HG03469 (cell line): ENCODE data around the gene GRAMD1A.
"Not testable (repeated sequence)": the region's sequence is repeated elsewhere in the genome, so short reads cannot be mapped to it uniquely, and the experiment has no call there.

Source experiments
- ATAC-seq: cut with Tn5 transposase; IDR thresholded peaks from one replicate; pipeline ENCODE4 v1.9.1; 2021; ENCODE audit warnings: mild to moderate bottlenecking, moderate library complexity, moderate number of reproducible peaks; ENCODE audit not compliant: unreplicated experiment

GRAMD1A gene

GRCh38 chr19:35034005-35034502 lies 33.9 kb downstream of the GRAMD1A start:
- no peak for ATAC-seq

- ATAC-seq: no peak
Measured at GRCh38 chr19:35034588-35035382, 34.7 kb downstream of the GRAMD1A start.

DNA sequence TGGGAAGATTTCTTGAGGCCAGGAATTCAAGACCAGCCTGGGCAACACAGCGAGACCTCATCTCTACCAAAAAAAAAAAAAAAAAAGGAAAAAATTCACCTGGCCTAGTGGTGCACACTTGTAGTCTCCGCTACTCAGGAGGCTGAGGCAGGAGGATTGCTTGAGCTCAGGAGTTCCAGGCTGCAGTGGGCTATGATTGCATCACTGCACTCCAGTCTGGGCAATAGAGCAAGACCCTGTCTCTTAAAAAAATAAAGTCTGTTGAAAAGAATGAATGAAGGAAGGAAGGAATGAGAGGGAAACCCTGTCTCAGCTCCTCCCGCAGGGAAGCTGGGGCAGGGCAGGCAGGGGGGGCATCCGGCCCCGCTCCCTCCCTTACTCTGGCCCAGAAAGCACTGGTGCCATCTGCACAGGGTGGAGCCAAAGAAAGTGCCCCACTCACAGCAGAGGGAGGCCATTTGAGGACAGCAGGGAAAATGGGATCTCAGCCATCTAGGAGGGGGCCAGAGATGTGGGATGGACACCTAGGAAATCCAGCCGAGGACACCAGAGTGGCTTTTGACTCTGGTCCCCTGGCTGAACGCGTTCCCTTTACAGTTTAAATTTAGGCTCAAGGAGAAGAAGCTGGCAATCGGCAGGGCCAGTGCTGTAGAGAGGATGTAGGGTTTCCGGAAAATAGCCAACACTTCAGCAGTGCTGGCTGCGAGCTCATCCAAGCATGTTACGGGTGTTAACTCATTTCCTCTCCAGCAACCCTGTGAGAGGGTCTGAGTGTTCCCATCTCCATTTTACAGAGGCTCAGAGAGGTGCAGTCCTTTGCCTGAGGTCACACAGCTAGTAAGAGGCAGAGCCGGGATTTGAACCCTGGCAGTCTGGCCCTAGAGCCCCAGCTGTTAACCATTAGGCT lies 37.8 kb downstream of the GRAMD1A start:
- peak; percentile 48 for ATAC-seq

DNA sequence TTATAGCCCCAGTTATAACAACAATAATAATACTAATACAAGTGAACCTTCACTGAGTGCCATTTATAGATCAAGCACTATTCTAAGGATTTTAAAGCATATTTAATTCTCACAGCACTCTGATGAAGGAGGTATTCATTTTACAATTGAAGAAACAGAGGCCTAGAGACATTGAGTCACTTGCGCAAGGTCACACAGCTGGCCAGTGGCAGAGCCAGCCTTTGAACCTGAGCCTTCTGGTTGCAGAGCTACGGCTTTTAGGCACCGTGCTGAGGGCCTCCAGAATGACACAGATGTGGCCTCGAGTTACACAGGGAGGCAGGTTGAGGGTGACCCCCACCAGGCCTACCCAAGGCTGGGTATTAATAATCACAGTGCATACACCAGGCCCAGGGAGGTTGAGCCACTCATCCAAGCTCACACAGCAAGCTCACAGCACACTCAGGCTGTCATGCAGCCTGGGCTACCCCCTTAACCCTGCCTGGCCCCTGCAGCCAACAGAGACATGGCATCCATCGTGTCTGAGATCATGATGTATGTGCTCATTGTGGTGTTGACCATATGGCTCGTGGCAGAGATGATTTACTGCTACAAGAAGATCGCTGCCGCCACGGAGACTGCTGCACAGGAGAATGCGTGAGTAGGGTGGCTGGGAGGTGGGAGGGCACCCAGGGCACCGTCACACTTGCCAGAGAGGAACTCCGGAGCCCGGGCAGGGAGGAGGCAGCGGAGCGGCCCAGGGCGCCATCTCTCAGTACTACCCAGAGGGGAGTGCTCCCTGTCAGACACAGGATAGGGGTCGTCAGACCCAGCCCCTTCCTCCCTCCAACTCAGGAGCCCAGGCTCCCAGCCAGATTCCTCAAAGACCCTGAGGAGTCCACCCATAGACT lies 38.7 kb downstream of the GRAMD1A start:
- ATAC-seq: no peak

GRCh38 chr19:35039881-35040825 lies 40.0 kb downstream of the GRAMD1A start:
- no peak for ATAC-seq

GRCh38 chr19:35040826-35041547 lies 40.9 kb downstream of the GRAMD1A start:
- ATAC-seq: no peak

DNA sequence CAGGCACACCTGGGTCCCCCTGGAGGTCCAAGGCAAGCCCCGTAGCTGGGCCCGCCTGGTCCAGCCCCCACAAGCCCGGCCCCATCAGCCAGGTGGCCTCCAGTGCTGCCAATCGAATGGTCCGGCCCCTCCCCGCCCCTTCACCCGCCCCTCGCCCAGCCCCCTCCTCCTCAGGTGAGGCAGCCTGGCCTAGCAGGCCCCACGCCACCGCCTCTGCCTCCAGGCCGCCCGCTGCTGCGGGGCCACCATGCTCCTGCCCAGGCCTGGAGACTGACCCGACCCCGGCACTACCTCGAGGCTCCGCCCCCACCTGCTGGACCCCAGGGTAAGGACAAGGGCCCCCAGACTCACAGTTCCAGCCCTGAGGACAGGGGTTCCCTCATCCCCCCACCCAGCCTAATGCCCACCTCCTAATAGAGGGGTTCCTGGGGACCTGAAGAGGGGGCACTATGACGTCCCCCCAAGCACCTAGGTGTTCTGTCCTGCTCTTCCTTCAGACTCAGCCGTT lies 41.5 kb downstream of the GRAMD1A start, which contains the start of gene HPN:
TSS of gene HPN (plus strand) at position 174 of the 508 bp plus-strand sequence. CDS start 786 bp downstream, outside the sequence.
- no peak for ATAC-seq

GRCh38 chr19:35042056-35042730 lies 42.1 kb downstream of the GRAMD1A start:
- no peak for ATAC-seq

DNA sequence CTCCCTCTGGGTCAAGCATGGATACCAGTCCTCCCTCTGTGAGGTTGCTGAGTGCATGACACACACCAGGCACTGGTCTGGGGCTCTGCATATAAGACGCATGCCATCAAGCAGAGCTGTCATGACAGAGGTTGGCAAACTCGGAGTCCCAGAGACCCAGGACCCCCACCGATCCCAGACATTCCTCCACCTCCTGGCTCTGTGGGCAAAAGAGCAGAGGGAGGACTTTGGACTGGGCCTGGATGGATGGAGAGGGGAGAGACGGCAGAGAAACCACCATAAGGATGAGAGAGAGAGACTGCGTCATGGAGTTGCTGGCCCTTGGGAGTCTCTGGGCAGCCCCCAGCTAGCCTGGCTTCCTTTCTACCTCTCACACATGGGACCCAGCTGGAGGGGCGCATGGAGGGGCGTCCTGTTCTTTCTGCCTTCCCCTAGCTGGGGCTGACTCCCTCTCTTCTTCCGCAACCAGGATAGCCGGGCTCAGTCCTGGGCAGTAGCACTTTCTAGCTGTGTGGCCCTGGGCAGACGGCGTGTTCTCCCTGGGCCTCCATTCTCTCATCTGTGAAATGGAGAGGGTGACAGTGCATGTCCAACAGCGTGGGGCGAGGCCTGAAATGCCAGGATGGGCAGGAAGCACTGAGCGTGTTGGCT lies 43.0 kb downstream of the GRAMD1A start:
- no peak for ATAC-seq

DNA sequence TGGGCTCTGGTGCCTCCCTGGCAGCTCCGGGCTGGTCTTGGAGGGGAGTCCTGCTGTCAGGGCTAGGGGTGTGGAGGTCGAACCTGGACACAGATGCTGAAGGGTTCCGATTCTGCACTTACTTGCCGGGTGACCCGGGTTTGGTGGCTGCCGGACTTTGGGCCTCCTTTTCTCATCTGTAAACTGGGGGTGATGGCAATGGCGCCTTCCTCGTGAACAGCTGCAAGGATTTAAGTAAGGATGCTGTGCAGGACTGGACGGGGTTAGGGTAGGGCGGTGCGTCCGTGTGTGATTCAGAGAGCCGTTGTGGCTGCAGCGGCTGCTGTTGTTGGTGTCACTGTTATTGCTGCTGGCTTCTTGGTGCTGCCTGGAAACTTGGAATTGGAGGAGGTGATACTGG lies 43.8 kb downstream of the GRAMD1A start:
- ATAC-seq: no peak

DNA sequence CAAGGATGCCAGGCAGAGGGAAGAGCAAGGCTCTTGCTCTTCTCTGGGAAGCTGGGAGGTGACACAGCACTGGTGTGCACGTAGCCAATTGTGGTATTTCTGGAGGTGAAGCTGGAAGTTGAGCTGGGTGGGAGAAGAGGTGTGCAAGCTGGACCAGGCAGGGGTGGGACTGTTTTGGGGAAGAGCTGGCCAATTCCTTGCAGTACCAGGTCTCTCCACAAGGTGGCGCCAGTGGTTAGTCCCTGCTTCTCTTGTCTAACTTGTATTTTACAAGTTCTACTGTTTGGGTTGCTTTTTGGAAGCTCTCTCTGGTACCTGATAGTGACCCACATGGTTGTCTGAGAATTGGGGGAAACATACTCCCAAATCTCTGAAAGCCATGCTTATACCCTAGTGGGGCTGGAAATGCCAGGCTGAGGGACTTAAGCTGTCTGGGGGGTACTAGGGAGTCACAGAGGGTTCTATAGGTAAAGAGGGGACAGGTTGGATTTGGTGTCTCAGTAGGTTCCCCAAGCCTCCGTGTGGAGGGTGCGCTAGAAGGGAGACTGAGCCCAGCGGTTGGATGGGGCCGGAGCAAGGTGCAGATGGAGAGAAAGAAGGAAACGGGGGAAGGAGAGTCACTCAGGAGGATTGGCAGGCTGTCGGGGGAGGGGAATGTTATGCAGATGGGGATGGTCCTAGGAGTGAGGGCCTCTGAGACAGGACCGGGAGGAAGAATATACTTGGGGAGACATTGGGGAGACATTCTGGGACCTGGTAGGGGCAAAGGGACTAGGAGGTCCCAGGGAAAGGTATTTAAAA lies 44.4 kb downstream of the GRAMD1A start:
- no peak for ATAC-seq

DNA sequence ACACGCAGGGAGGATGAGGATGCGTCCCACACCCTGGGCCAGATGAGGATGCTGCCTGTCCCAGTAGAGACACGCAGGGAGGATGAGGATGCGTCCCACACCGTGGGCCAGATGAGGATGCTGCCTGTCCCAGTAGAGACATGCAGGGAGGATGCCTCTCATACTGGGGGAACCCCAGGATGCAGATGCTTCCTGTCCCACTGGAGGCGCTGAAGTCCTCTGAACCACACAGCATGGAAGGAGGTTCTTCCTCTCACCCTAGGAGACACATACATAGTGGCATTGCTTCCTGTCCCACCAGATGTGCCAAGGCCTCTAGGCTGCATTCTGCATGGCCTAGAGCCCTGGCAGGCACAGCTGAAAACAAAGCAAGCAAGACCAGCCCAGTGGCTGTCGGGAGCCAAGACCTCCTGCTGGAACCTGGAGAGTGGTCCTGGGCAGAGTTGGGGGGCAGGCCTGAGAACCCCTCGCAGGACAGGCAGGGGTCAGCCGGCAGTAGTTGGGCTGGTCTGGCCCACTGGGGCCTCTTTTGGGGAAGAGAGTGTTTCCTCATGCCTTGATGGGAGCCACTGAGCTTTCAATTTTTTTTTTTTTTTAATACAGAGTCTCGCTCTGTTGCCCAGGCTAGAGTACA lies 45.7 kb downstream of the GRAMD1A start:
- ATAC-seq: no peak

- ATAC-seq: no peak
Measured at GRCh38 chr19:35046461-35046860, 46.3 kb downstream of the GRAMD1A start.

DNA sequence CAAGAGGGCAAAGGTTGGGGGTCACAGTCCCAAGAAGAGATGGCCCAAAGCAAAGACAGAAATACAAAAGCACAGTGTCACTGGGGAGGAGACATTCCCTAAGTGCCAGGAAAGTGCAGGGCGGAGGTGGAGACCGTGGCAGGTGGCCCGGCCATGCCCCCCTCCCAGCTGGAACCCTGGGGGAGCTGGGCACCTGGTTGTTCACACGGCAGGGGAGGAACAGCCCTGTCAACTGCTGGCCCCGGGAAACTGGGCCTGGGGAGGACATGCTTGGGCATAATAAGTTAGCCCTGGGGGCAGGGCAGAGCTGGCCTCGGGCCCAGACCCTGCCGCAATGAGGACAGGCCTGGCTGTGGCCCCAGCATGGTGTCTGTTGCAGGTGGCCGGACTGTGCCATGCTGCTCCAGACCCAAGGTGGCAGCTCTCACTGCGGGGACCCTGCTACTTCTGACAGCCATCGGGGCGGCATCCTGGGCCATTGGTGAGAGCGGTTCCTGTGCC lies 48.8 kb downstream of the GRAMD1A start:
- ATAC-seq: no peak

GRCh38 chr19:35049456-35049855 lies 49.3 kb downstream of the GRAMD1A start:
- ATAC-seq: no peak

- ATAC-seq: not testable (repeated sequence)
Measured at GRCh38 chr19:35050662-35051061, 50.5 kb downstream of the GRAMD1A start.
